ENCODE results near the gene PVALEF.
A peak's percentile ranks its signal among the peaks of the same experiment; 100 is the strongest.

PVALEF gene

DNA sequence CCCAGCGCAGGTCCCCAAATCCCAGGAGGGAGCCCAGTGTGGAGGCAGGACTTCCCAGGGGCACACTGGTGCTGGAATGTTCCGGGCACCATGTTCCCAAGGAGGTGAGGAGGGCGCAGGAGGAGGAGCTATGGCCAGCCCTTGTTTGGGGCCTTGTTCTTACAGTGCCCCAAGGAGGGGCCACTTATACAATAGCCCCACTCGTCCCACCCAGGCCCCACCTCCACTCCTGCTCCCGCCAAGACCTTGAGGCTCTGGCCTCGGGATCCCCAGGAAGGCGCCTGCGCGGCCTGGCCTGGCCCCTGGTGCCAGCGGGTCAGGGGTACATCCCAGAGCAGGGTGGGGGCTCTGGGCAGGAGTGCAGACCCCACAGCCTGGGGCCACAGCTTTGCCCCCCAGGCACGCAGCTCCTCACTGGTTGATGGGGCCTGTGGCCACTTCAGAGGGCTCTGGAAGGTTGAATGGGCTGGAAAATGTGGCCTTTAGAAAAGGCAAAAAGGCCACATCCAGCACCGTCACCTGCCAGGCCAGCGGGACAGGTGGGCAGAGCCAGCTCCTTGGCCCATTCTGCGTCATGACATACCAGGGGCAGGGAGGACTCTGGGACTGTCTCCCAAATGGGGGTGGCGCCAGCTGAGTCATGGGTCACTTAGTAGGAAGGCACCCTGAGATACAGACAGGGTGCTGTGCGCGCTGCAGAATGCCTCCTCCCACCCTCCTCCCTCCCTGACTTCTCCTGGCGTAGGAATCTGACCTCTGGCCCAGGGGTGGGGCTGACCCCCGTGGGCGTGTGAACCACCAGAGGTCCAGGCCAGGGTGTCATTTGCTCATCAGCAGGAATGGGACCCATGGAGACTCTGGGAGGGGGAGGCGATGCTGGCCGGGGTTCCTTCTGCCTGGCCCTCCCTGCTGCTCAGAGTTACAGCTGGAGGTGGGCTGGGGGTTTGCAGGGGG lies 32.3 kb upstream of the PVALEF start:
- H3K9me3 ChIP-seq: no peaks in the 10 kb centered on the region
- no peaks in the 10 kb centered on the region for H3K36me3 ChIP-seq (replicated peaks)
- no peaks in the 10 kb centered on the region for H3K4me1 ChIP-seq
- H3K27me3 ChIP-seq (ENCODE audit: low read depth): no peaks in the 10 kb centered on the region
- no peak for DNase-seq (ENCODE audit: low spot score in 2 of 2)
- no peak overlapping the region for H3K4me3 ChIP-seq
- in situ Hi-C loops (cut with MboI; ENCODE audit: low sequenced_read_pairs): no loop called here

DNA sequence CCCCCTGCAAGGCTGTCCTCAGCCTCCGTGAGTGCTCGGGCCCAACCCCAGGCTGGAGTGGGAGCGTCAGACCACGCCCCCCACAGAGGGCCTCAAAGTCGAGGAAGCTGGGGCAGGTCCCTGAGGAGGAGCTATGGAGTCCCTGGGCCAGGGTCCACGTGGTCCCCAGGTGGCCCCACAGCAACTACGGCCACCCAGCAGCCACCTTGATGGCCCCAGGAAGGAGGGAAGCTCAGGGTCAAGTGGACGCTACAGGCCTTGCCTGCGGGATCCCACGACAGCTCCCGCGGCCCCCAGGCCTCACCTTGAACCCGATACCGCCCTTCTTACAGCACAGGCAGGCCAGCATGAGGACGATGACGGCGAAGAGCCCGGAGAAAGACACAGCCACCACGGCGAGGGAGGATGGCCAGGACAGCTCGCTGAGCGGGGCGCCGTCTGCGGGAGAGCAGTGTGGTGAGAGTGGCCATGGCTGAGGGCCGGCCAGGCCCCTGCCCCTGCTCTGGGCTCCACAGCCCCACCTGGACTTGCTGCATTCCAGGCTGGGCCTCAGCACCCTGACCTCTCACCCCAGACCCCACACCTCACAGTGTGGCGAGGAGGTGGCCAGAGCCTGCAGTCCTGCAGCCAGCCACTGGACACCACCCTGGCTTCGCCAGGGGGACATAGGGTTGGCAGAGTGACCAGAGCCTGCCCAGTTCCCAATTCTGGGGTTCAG lies 31.1 kb upstream of the PVALEF start:
- in situ Hi-C loops (cut with MboI; ENCODE audit: low sequenced_read_pairs): no loop called here
- Histone ChIP-seq H3K9me3 (no peaks in the 10 kb centered on the region), H3K4me3 (no peak overlapping the region), H3K27me3 (ENCODE audit: low read depth) (no peaks in the 10 kb centered on the region), H3K4me1 (no peaks in the 10 kb centered on the region), H3K36me3 (replicated peaks) (no peaks in the 10 kb centered on the region)
- no peak for DNase-seq (ENCODE audit: low spot score in 2 of 2)

DNA sequence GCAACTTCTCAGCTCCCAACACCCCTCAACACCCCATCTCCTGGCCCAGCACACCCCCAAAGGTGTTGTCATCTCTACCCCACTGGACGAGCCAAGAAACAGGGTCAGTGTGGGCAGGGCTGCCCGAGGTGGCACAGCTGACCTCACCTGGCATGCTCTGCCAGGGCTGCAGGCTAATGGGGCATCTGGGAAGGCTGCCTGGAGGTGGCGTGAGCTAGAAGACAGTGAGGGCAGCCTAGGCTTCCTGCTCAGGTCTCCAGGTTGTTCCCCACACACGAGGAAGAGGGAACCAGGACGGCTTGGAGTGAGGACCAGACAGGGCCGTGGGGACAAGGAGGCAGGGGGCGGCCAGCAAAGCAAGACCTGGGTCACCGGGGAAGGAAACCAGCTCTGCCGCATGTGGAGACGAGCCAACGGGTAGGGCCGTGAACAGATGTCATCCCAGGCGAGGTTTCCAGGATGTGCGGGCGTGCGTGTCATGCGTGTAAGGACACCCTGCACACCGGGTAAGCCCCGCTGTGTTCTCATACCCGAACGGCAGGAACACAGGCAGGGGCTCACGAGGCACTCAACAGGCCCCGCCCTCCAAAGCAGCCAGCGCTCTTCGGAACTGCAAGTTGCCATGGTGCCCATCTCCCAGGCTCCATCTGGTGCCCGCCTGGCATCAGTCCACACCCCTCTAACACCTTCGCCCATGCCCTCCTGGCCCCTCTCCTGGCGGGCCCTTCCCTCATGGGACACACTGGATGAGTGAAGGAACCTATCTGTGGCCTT lies 29.6 kb upstream of the PVALEF start:
- no peak for DNase-seq (ENCODE audit: low spot score in 2 of 2)
- H3K36me3 ChIP-seq (replicated peaks): no peaks in the 10 kb centered on the region
- no peaks in the 10 kb centered on the region for H3K9me3 ChIP-seq
- in situ Hi-C loops (cut with MboI; ENCODE audit: low sequenced_read_pairs): no loop called here
- no peaks in the 10 kb centered on the region for H3K27me3 ChIP-seq (ENCODE audit: low read depth)
- H3K4me1 ChIP-seq: no peaks in the 10 kb centered on the region
- H3K4me3 ChIP-seq: no peak overlapping the region

DNA sequence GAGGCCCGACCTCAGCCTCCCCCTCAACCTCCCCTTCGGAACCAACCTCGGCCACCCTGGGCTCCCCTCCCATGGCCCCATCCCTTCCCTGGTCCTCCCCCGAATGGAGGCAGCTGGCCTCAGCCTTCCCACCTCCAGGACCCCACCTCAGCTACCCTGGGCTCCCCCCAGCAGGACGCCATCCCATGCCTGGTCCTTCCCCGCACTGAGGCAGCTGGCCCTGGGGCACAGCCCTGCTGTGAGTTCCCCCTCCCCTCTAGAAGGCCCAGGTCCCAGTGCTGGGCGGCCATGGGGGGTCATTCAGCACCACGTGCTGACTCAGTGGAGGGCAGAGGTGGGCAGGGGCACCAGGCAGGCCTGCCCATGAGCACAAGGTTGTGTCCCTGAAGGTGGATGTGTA lies 28.9 kb upstream of the PVALEF start:
- Histone ChIP-seq H3K9me3 (no peaks in the 10 kb centered on the region), H3K27me3 (ENCODE audit: low read depth) (no peaks in the 10 kb centered on the region), H3K4me1 (no peaks in the 10 kb centered on the region), H3K4me3 (no peak overlapping the region), H3K36me3 (replicated peaks) (no peaks in the 10 kb centered on the region)
- DNase-seq (ENCODE audit: low spot score in 2 of 2): no peak
- in situ Hi-C loops (cut with MboI; ENCODE audit: low sequenced_read_pairs): no loop called here

DNA sequence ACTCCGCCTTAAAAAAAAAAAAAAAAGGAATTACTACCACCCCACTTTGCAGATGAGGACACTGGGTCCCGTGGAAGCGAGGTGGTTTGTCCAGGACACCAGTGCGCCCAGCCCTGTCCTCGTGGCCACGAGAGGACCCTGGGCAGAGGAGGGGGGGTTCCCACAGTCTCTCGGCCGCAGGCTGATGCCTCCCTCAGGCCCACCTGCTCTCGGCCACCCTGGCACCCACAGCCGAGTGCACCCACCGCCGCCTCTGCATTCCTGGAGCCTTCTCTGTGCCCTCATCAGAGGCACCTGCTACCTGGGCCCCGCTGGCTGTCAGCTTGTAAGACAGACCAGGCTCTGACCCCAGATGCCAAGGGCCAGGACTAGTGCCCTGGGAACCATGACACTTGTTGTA lies 28.1 kb upstream of the PVALEF start:
- H3K9me3 ChIP-seq: no peaks in the 10 kb centered on the region
- in situ Hi-C loops (cut with MboI; ENCODE audit: low sequenced_read_pairs): no loop called here
- no peak overlapping the region for H3K4me3 ChIP-seq
- H3K36me3 ChIP-seq (replicated peaks): no peaks in the 10 kb centered on the region
- no peaks in the 10 kb centered on the region for H3K4me1 ChIP-seq
- no peaks in the 10 kb centered on the region for H3K27me3 ChIP-seq (ENCODE audit: low read depth)
- DNase-seq (ENCODE audit: low spot score in 2 of 2): no peak

DNA sequence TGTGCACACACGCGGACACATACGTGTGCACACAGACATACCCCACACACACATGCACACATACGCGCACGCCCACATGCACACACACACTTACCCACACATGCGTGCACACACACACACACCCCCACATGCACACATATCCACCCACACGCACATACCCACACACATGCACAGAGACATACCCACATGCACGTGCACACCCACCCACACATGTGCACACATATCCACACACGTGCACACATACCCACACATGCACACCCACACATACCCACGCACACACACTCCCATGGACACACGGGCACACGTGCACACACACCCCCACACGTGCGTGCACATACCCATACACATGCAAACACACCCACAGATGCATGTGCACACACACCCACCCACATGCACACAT lies 27.2 kb upstream of the PVALEF start:
- Histone ChIP-seq H3K4me3 (no peak overlapping the region), H3K27me3 (ENCODE audit: low read depth) (no peaks in the 10 kb centered on the region), H3K4me1 (no peaks in the 10 kb centered on the region; the same call in 1 of the 2 replicates), H3K36me3 (replicated peaks) (no peaks in the 10 kb centered on the region), H3K9me3 (no peaks in the 10 kb centered on the region)
- in situ Hi-C loops (cut with MboI; ENCODE audit: low sequenced_read_pairs): no loop called here
- DNase-seq (ENCODE audit: low spot score in 2 of 2): no peak

DNA sequence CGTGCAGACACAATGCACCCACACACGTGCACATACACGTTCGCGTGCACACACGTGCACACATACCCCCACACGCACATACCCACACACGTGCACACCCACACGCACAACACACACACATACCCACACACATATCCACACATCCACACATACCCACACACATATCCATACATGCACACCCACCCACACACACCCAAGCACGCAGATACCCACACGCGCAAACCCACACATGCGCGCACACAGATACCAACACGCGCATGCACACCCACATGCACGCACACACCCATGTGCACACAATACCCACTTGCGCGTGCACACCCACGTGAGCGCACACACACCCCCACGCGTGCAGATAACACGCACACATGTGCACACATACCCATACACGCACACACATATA lies 26.8 kb upstream of the PVALEF start:
- Histone ChIP-seq H3K27me3 (ENCODE audit: low read depth) (no peaks in the 10 kb centered on the region), H3K9me3 (no peaks in the 10 kb centered on the region), H3K4me3 (no peak overlapping the region), H3K4me1 (no peaks in the 10 kb centered on the region; the same call in 1 of the 2 replicates), H3K36me3 (replicated peaks) (no peaks in the 10 kb centered on the region)
- no peak for DNase-seq (ENCODE audit: low spot score in 2 of 2)
- in situ Hi-C loops (cut with MboI; ENCODE audit: low sequenced_read_pairs): no loop called here

DNA sequence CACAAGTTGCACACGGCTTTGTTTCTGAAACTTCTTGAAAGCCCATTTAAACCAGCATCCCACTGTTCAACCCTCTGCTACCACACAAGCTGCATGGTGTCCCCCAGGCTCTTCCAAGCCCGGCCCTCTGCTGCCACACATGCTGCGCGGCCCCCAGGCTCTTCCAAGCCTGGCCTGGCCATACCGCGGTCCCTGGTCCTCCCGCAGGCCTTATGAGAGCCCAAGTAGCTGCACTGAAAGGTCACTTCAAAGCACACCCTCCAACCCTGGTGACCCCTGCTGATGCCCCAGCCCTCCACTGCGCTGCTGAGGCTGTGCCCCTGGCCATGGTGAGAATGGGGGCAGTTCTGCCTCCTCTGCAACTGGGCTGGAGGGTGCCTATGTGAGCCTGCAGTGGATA lies 25.9 kb upstream of the PVALEF start:
- Histone ChIP-seq H3K9me3 (no peaks in the 10 kb centered on the region), H3K27me3 (ENCODE audit: low read depth) (no peaks in the 10 kb centered on the region), H3K4me3 (no peak overlapping the region), H3K36me3 (replicated peaks) (no peaks in the 10 kb centered on the region), H3K4me1 (no peaks in the 10 kb centered on the region; the same call in 1 of the 2 replicates)
- in situ Hi-C loops (cut with MboI; ENCODE audit: low sequenced_read_pairs): no loop called here
- DNase-seq (ENCODE audit: low spot score in 2 of 2): no peak

DNA sequence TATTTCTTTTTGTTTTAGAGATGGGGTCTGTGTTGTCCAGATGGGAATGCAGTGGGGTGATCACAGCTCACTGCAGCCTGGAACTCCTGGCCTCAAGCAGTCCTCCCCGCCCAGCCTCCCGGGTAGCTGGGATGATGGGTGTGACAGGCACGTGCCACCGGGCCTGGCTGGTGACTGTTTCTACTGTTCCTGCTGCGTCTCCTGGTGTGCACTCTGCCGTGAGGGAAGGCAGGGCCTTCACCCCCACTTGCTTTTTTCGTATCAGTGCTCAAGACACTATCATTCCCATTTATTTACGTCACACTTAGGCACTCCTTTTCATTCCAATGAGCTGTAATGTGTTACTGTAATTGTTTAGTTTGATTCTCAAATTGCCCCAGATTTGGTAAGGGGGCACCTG lies 25.3 kb upstream of the PVALEF start:
- no peak for DNase-seq (ENCODE audit: low spot score in 2 of 2)
- no peaks in the 10 kb centered on the region for H3K9me3 ChIP-seq
- no peaks in the 10 kb centered on the region for H3K36me3 ChIP-seq (replicated peaks)
- H3K27me3 ChIP-seq (ENCODE audit: low read depth): no peaks in the 10 kb centered on the region
- H3K4me1 ChIP-seq: no peaks in the 10 kb centered on the region; the same call in 1 of the 2 replicates
- in situ Hi-C loops (cut with MboI; ENCODE audit: low sequenced_read_pairs): no loop called here
- H3K4me3 ChIP-seq: no peak overlapping the region

DNA sequence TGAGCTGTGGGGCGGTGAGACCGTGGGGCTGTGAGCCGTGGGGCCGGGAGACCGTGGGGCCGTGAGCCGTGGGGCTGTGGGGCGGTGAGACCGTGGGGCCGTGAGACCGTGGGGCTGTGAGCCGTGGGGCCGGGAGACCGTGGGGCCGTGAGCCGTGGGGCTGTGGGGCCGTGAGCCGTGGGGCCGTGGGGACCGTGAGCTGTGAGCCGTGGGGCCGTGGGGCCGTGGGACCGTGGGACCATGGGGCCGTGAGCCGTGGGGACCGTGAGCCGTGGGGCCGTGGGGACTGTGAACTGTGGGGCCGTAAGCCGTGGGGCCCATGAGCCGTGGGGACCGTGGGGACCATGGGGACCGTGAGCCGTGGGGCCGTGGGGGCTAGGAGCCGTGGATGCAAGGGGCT lies 24.6 kb upstream of the PVALEF start:
- DNase-seq (ENCODE audit: low spot score in 2 of 2): no peak
- in situ Hi-C loops (cut with MboI; ENCODE audit: low sequenced_read_pairs): no loop called here
- no peak overlapping the region for H3K4me3 ChIP-seq
- H3K4me1 ChIP-seq: no peaks in the 10 kb centered on the region; the same call in 1 of the 2 replicates
- no peaks in the 10 kb centered on the region for H3K27me3 ChIP-seq (ENCODE audit: low read depth)
- H3K36me3 ChIP-seq (replicated peaks): no peaks in the 10 kb centered on the region
- no peaks in the 10 kb centered on the region for H3K9me3 ChIP-seq

DNA sequence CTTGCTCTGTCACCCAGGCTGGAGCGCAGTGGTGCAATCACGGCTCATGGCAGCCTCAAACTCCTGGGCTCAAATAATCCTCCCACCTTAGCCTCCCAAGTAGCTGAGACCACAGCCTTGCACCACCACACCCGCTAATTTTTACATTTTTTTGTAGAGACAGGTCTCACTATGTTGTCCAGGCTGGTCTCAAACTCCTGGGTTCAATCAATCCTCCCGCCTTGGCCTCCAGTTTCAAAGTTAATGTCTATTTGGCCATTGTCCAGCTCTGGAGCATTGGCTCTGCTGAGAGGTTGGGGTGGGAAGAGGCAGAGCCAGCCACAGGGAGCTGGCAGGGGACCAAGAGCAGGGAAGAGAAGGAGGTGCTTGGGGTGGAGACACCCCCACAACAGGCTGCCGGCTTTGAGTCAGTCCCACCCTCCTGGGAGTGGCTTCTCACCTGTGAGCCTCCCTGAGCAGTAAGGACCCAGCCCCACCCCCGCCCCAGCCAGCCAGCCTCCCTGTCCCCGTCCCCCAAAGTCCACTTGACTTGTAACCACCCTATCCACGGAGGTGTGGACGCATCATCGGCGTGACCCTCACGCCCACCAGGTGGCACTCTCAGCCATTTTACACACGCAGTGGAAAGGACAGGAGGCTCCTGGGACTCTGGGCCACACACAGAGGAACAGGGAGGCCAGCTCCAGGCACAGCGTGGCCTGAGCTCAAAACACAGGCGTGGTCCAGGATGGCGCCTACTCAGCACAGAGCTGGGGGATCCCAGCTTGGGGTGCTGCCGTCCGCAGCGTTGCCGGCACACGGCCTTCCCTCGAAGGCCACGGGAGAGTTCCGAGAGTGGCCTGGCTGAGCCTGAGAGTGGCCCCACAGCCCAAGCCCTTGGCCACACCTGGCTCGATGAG lies 22.8 kb upstream of the PVALEF start:
- Histone ChIP-seq H3K27me3 (ENCODE audit: low read depth) (no peaks in the 10 kb centered on the region), H3K4me3 (no peak overlapping the region), H3K36me3 (replicated peaks) (no peaks in the 10 kb centered on the region), H3K9me3 (no peaks in the 10 kb centered on the region), H3K4me1 (no peaks in the 10 kb centered on the region; the same call in 1 of the 2 replicates)
- in situ Hi-C loops (cut with MboI; ENCODE audit: low sequenced_read_pairs): no loop called here
- peak; percentile 48 to 87 for DNase-seq (ENCODE audit: low spot score in 2 of 2)

DNA sequence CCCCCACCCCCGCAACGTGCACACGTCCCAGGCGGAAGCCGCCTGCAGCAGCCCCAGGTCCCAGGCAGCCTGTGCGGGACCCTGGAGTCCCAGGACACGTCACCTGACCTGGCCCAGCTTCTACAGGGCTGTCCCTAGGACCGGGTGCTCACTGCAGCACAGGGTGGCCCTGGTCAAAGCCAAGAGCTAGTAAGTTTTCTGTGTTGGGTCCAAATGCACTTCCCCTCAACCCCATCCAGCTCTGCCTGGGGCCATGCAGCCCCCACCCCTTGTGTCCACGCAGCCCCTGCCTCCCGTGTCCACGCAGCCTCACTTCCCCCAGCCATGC lies 22.1 kb upstream of the PVALEF start:
- no peak overlapping the region for H3K4me3 ChIP-seq
- in situ Hi-C loops (cut with MboI; ENCODE audit: low sequenced_read_pairs): no loop called here

More for the DNA sequence above, 22.1 kb upstream of the PVALEF start:
- Histone ChIP-seq H3K4me1 (no peaks in the 10 kb centered on the region; the same call in 1 of the 2 replicates), H3K27me3 (ENCODE audit: low read depth) (no peaks in the 10 kb centered on the region), H3K36me3 (replicated peaks) (no peaks in the 10 kb centered on the region), H3K9me3 (no peaks in the 10 kb centered on the region)
- no peak for DNase-seq (ENCODE audit: low spot score in 2 of 2)
